Anterior cingulate cortex (tissue), 58 donors: Measurements from ENCODE around the gene ING3.
"Not testable (repeated sequence)": the region's sequence is repeated elsewhere in the genome, so short reads cannot be mapped to it uniquely, and the experiment has no call there.

Source experiments
- DNase-seq, 58 donors: peaks; one replicate each; lab custom pipeline; 2025; lab: John Stamatoyannopoulos, UW

The ING3 gene

GRCh38 chr7:120949998-120950538, 509 bp upstream of the ING3 start:
- no peak for DNase-seq

DNA sequence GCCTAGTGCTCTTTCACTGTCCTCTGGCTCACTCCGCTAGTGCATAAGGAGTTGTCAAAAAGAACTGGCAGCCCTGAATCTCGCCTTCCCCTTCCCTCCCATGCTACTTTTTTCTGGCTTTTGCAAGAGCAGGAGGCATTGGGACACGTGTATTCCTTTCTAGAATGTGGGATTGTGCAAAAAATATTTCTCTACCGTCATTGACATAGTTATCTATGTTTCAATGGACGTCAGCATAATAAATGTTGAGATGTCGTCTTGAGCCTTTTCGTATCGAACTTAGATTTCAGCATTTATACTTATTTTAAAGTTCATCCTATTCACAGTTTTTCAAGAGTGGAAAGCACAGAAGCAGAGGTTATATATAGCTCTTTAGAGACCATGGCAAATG, 727 bp downstream of the ING3 start:
- DNase-seq, result no peak

DNA sequence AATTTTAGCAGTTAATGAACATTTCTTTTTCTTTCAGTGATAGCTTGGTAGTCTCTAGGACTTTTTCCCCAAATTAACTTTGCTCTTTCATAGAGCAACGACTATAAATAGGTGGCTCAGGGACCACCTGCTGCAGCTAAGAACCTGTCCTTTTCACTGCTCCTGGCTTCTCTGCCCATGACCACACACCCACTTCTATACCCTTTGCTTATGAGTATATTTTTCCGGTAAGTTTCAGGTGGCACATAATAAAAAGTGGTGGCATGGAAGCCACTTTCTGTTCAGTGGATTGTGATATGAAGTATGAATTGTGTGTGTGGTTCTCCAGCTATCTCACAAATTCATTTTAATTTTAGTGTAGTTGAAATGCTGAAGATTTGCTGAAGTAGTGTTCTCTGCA, 1.2 kb downstream of the ING3 start:
- no peak for DNase-seq

- no peak for DNase-seq
These were observed 5.1 kb downstream of the ING3 start for GRCh38 chr7:120955577-120956149.

- no peak for DNase-seq
These were observed 9.4 kb downstream of the ING3 start for GRCh38 chr7:120959929-120960484.

DNA sequence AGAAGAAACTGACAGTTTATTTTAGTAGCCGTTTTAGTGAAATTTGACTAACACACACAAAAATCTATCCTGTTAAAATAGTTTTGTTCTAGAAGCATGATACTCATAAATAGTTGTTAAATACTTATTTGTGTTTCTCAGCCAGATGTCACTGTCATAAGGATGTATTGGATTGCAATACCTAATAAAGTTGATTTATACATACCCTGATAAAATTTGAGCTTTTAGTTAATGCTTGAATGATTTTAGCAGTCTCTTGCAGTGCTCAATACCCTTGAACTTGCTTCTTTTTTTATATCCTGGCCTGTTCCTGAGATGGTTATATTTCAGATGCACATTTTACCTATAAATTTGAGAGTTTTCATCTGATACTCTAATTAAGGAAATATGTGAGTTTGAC, 10.1 kb downstream of the ING3 start:
- DNase-seq, result no peak

DNA sequence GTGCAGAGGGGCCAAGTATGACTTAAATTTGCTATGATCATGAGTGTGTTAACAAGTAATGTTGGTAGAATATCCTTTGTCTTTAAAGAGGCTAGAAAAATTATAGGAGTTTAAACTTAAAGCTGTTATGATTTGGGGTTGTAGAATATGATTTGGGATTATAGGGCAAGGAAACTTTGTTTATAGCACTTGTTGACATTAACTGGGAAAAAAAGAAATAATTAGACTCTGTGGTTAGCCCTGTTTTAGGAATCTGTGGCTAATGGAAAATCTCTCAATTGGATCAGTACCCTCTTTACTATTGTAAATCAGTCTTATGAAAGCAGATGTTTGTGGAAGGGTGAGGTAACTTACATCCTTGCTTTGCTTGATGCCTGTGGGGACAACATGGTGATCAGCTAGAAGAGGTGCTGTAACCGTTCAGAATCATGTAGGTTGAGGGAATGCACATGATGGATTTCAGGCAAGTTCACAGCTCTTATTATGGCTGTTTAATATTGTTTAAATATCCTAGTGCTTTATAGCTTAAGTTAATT, 11.1 kb downstream of the ING3 start:
- no peak for DNase-seq

- DNase-seq, result no peak
These were observed 13.5 kb downstream of the ING3 start for GRCh38 chr7:120964088-120964487.

GRCh38 chr7:120966961-120967360, 16.4 kb downstream of the ING3 start:
- DNase-seq, result no peak

GRCh38 chr7:120973849-120974248, 23.3 kb downstream of the ING3 start:
- no peak for DNase-seq

DNA sequence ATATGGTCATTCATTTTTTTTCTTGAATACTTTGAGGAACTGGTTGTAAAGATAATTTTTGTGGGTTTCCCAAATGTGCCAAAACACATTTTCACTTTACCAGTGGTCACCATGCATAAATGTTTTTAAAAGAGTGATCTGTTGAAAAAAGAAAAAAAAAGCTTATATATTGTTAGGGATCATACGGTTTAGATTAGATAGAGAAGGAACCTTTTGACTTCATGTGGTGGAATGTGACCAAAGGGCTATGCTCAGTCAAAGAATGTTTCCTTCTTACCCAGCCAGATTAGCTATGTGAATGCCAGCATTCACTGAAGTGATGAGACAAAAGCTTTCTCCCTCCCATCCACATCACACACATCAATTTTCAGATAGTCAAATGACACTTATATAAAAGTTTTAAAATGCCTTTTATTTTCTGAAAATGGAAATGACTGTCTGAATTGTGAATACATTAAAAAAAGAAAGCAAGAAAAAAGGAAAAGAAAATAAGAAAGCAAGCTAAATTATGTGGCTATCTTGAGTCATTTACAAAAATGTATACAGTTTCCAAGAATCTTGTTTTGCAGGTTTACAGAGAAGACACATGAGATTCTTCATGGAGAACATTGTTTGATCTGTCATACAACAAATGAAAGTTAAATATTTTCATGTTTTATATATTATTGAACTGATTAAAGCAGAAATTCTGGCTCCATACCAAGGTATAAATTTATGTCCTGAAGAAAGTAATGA, 29.4 kb downstream of the ING3 start:
- no peak for DNase-seq

GRCh38 chr7:120981117-120981516, 30.5 kb downstream of the ING3 start:
- DNase-seq, result no peak

DNA sequence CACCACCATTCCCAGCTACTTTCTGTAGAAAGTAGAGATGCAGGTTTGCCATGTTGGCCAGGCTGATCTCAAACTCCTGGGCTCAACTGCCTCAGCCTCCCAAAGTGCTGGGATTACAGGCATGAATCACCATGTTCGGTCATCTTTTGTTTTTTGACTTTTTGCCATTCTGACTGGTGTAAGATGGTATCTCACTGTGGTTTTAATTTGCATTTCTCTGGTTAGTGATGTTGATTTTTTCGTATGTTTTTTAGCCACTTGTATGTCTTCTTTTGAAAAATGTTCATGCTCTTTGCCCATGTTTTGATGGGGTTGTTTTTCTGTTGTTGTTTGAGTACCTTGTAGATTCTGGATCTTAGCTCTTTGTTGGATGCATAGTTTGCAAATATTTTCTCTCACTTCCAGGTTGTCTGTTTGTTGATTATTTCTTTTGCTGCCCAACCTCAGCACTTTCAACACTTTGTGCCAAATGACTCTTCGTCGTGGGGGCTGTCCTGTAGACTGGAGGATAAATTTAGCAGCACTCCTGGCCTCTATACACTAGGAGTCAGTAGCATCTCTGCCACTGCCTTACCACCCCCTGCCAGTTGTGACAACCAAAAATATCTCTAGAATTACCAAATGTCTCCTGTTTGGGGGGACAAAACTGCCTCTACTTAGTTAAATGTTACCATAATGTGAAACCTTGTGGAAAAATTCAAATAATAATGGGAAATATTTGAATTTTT, 31.5 kb downstream of the ING3 start:
- no peak for DNase-seq

- DNase-seq, result not testable (repeated sequence)
These were observed 33.0 kb downstream of the ING3 start for GRCh38 chr7:120983592-120983991.

DNA sequence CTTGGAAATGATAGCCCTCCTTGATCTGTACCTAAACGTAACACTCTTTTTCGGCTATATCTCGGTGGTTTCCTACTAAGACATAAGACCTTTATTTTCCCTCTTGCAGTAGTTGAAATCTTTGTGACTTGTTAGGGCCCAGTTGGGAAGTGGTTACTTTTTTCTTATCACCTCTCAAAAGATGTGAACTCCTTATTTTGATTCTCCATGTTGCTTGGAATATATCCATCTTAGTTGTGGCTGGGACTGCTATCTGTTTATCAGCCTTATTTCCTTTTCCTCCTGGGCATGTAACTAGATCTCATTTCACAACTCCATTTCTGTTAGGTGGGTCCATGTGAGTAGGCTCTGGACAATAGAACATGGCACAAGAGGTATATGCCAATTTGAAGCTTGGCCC, 33.8 kb downstream of the ING3 start:
- no peak for DNase-seq

GRCh38 chr7:120985130-120985758, 34.7 kb downstream of the ING3 start:
- DNase-seq, result no peak

DNA sequence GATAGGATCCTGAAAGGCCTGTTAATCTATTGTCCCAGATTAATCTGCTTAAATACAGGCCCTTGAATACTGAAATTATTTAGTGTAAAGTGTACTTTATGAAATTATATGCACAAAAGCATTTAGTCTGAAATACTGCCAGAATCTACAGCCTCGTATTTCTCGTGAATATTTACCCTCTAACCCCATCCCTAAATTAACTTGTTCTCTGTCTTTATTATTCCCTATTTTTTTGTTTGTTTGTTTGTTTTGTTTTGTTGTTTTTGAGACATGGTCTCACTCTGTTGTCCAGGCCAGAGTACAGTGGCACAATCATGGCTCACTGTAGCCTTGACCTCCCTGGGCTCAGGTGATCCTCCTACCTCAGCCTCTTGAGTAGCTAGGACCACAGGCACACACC, 35.3 kb downstream of the ING3 start:
- DNase-seq, result no peak

DNA sequence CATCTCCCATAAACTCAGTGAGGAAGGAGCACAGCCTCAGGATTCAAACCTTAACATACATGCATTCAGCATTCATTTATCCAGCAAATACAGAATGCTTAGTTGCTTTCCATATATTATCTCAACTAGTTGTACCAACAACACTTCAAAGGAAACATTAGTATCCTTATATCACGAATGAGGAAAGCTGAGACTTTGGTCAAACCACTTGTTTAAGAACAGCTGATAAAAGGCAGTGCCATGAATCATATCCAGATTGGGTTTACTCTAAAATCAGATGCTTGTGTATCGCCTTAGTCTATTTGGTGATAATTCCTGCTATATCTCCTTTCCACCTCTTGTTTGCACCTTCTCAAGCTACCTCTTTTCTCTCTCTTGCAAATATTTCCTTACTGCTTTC, 36.1 kb downstream of the ING3 start:
- DNase-seq, result no peak

GRCh38 chr7:120987280-120987679, 36.7 kb downstream of the ING3 start:
- DNase-seq, result no peak
